Mesodermal cell (in vitro differentiated cells): ENCODE results near the gene ZNF385C.
A peak's percentile ranks its signal among the peaks of the same experiment; 100 is the strongest.

Source experiments
- H3K27ac ChIP-seq: 2 replicates; pipeline ENCODE4 v1.7.0; 2013; ENCODE audit warnings: mild to moderate bottlenecking, low read depth, low read length, moderate library complexity; ENCODE audit not compliant: severe bottlenecking
- H3K36me3 ChIP-seq: 2 replicates; pipeline ENCODE4 v1.7.1; 2013; ENCODE audit warnings: mild to moderate bottlenecking, low read length, moderate library complexity; ENCODE audit not compliant: control insufficient read depth, insufficient read depth
- H3K4me1 ChIP-seq: one replicate; pipeline ENCODE4 v1.7.1; 2013; ENCODE audit warnings: mild to moderate bottlenecking, low read length; ENCODE audit not compliant: insufficient read depth, control insufficient read depth, poor library complexity, severe bottlenecking
- H3K4me3 ChIP-seq: 2 replicates; pipeline ENCODE4 v1.7.0; 2013; ENCODE audit warnings: low read length, control low read depth, mild to moderate bottlenecking; ENCODE audit not compliant: insufficient read depth, poor library complexity, severe bottlenecking; ENCODE audit errors: extremely low read depth
- H3K9me3 ChIP-seq: 2 replicates; pipeline ENCODE4 v1.7.1; 2013; ENCODE audit warnings: mild to moderate bottlenecking, low read length, moderate library complexity; ENCODE audit not compliant: control insufficient read depth
- WGBS, 2 experiments: methylation state at CpG; one replicate each; pipeline ENCODE4 v1.1.5; 2013; ENCODE audit warnings: missing lambda C conversion rate in 2 of 2; ENCODE audit not compliant: insufficient coverage in 2 of 2; 5-methylcytosine and 5-hydroxymethylcytosine counted together

Gene ZNF385C

DNA sequence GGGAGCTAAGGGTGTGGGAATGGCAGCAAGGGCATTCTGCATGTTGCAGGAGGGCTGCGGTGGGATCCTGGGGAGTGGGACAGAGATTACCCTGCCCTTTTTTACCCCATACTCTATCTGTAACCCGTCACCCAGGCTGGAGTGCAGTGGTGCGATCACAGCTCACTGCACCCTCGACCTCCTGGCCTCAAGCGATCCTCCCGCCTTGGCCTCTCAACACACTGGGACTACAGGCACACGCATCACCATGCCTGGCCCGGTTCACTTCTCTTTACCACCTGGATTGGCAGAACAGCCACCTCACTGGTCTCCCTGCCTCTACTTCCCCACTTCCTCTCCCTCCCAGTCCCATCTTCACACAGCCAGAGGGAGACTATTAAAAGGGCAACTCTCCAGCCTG is 9.5 kb downstream of the ZNF385C start:
- Histone ChIP-seq H3K4me3 (no peak overlapping the region), H3K27ac (no peak overlapping the region), H3K9me3 (no peaks in the 10 kb centered on the region), H3K4me1 (no peaks in the 10 kb centered on the region), H3K36me3 (no peaks in the 10 kb centered on the region)
- 91 to 93% methylated on average over 6 to 7 of the region's 8 CpGs for WGBS, 2 experiments

DNA sequence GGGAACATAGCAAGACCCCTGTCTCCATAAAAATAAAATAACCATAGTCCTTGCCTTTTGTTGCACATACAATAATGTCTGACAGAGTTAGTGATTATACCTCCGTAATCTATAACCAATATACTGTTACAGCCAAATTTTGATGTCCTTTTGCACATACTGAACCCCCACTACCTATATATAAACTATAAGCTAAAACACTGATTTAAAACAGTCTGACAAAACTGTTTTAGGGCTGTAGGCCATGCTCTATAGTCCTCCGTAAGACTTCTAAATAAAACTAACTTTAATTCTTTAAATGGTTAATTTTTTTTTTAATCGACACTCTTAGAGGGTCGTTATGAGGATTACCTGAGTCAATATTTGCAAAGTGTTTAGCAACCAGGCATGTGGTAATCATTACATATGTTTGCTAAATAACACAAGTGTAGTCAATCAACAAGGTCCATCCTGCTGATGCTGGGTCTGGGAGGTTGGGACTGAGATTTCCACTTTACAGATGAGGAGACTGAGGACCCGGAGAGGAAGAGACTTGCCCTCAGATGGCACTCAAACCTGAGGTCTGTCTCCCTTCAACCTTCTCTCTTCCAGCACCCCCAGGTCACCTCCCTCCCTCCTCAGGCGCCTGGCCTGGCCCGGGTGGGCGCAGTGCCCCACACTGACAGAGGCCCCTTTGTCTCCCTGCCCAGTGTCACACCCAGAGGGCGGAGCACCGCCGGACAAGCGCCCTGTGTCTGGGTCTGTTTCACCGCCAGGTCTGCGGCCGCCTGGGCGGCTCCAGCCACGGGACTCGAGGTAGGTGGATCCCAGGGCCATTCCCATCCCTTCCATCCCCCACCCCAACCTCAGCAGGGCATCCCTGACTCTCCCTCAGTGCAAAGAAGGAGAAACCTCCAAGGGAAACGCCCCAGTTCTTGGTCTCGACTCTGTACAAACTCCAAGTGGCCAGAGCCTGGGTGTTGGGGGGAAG is 10.3 kb downstream of the ZNF385C start:
- Histone ChIP-seq H3K36me3 (no peaks in the 10 kb centered on the region), H3K27ac (no peak overlapping the region), H3K4me3 (no peak overlapping the region), H3K9me3 (no peaks in the 10 kb centered on the region), H3K4me1 (no peaks in the 10 kb centered on the region)
- 77 to 81% methylated on average over 6 to 13 of the region's 20 CpGs for WGBS, 2 experiments

DNA sequence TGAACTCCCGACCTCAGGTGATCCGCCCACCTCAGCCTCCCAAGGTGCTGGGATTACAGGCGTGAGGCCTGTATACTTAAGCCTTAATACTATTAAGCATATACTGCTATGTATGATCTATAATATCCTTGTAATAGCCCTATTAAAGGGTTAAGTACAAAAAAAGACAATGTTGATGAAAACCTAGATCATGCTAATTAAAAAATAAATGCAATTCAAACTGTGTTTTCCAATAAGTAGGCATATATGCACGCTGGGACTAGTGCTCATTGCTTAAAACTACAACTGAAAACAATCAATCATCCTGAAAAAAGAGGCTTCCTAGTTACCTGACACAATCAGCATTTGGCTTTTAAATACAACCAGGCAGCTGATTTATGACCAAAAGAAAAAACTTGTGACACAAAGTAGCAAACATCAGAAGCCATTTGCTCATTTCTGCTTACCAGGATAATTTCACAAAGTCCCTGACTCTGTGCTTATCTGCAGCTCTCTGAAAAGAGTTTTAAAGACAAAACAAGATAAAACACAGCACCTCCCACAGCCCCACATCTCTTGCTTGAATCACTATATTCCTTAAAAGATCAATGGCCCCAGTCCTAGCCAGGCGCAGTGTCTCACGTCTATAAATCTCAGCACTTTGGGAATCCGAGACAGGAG is 11.1 kb downstream of the ZNF385C start:
- 97 to 100% methylated on average over 1 to 4 of the region's 7 CpGs for WGBS, 2 experiments

GRCh38 chr17:42081516-42082129 is 16.6 kb downstream of the ZNF385C start:
- Histone ChIP-seq H3K9me3 (no peaks in the 10 kb centered on the region), H3K4me1 (peaks cover 9% of the 10 kb centered on the region), H3K36me3 (no peaks in the 10 kb centered on the region), H3K4me3 (no peak overlapping the region), H3K27ac (no peak overlapping the region)
- WGBS, 2 experiments = 86 to 100% methylated on average over 8 to 9 of the region's 9 CpGs

More for the DNA sequence above, 11.1 kb downstream of the ZNF385C start:
- no peak overlapping the region for H3K4me3 ChIP-seq
- H3K36me3 ChIP-seq = no peaks in the 10 kb centered on the region
- no peak overlapping the region for H3K27ac ChIP-seq
- H3K9me3 ChIP-seq = no peaks in the 10 kb centered on the region
- no peaks in the 10 kb centered on the region for H3K4me1 ChIP-seq

DNA sequence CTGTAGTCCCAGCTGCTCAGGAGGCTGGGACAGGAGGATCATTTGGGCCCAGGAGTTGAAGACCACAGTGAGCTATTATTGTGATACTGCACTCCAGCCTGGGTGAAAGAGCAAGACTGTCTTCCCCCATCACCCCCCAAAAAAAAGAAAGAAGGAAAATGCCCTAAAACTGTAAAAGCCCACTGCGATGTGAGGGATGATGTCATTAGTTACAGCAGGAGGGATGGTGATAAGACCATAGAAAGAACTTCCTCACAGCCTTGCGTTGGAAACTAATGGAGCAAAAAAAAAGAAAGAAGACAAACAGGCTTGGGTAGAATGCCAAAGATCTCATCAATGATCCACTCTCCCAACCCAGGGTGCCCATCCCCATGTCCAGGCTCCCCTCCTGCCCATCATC is 18.7 kb downstream of the ZNF385C start:
- Histone ChIP-seq H3K9me3 (no peaks in the 10 kb centered on the region), H3K27ac (no peak overlapping the region), H3K36me3 (no peaks in the 10 kb centered on the region), H3K4me3 (no peak overlapping the region), H3K4me1 (peaks cover 9% of the 10 kb centered on the region)
- 90 to 100% methylated on average over 1 to 2 of the region's 2 CpGs for WGBS, 2 experiments

GRCh38 chr17:42078396-42079043 is 19.8 kb downstream of the ZNF385C start:
- WGBS, 2 experiments = 82% methylated on average over 4 of the region's 8 CpGs; no CpG with 5 or more reads in 1 of the 2 experiments
- no peak overlapping the region for H3K4me3 ChIP-seq
- H3K27ac ChIP-seq = peak overlapping the region; percentile 10
- peaks cover 9% of the 10 kb centered on the region for H3K4me1 ChIP-seq
- no peaks in the 10 kb centered on the region for H3K9me3 ChIP-seq
- H3K36me3 ChIP-seq = no peaks in the 10 kb centered on the region

DNA sequence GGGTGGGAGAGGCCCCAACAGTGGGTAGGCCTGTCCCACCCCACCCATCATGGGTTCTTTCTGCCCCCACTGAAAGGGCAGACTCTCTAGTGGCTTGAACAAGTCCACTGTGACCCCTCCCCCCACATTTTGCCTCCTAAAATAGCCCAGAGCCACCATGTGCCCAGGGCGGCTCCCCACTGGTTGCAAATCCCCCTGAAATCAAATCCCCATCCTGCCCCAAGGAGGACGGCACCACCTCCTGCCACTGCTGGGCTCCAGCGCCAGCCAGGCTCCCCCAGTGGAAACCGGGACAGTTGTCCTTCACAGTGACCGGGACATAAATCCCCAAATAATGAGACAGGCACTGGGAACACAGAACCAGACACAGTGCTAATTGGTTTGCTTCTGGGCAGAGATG is 20.5 kb downstream of the ZNF385C start:
- H3K9me3 ChIP-seq = no peaks in the 10 kb centered on the region
- WGBS, 2 experiments = 84 to 92% methylated on average over 4 to 5 of the region's 5 CpGs
- peaks cover 9% of the 10 kb centered on the region for H3K4me1 ChIP-seq
- no peaks in the 10 kb centered on the region for H3K36me3 ChIP-seq
- H3K4me3 ChIP-seq = no peak overlapping the region
- no peak overlapping the region for H3K27ac ChIP-seq

DNA sequence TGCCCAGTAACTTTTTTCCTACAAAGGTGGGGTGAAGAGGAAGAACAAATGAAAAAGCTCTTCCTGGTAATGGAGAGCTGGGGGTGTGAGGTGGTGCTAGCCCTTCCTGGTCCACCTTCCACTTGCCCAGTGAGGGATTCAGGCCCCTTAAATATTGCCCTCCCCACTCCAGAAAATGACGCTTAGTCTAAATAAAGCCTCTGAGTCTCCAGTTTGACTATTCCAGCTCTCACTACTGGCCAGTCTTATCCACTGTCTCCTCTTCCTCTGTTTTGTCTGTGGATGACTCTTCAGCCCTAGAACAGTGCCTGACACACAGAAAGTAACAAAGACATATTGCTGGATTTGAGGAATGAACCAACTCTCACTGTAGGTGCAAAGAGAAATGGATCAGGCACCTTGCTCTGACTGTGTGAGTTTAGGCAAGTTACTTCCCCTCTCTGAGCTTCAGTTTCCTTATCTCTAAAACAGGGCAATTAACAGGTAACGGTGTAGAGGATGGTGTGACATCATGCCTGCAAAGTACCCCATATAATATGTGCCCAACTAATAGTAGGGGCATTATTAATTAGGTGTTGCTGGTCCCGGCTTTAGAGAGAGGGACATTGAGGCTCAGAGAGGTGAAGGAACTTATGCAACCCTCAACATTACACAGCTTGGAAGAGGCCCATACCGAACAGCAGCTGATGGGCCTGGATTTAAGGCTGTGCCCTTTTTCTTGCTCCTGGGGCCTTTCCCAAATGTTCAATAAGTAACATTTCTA is 21.3 kb downstream of the ZNF385C start:
- no peaks in the 10 kb centered on the region for H3K9me3 ChIP-seq
- H3K36me3 ChIP-seq = no peaks in the 10 kb centered on the region
- H3K4me3 ChIP-seq = no peak overlapping the region
- 94% methylated on average over 2 of the region's 4 CpGs; no CpG with 5 or more reads in 1 of the 2 experiments for WGBS, 2 experiments
- H3K4me1 ChIP-seq = peaks cover 12% of the 10 kb centered on the region
- no peak overlapping the region for H3K27ac ChIP-seq

- H3K27ac ChIP-seq = no peak overlapping the region
- WGBS, 2 experiments = 84 to 85% methylated on average over 6 of the region's 6 CpGs
- peaks cover 13% of the 10 kb centered on the region for H3K4me1 ChIP-seq
- no peaks in the 10 kb centered on the region for H3K36me3 ChIP-seq
- no peaks in the 10 kb centered on the region for H3K9me3 ChIP-seq
- H3K4me3 ChIP-seq = no peak overlapping the region
These were observed 22.5 kb downstream of the ZNF385C start for GRCh38 chr17:42075789-42076188.
